Cardiac muscle cell (in vitro differentiated cells and primary cell): ENCODE measurements around the gene TMEM123. TPM values are rescaled to one million over a fixed set of nuclear protein-coding genes. Genes with fewer than 3 reads are reported as not detected.
"Not testable (repeated sequence)": the region's sequence is repeated elsewhere in the genome, so short reads cannot be mapped to it uniquely, and the experiment has no call there.

Source experiments
- DNase-seq, 2 donors: peaks; one replicate each; pipeline versions ENCODE4 v3.0.0 to v3.0.0-alpha.2; 2010 to 2017; ENCODE audit warnings: low read depth in 1 of 2, low spot score in 1 of 2
- H3K27ac ChIP-seq: fragments of 200-600 bp; sonication (generic); 2 replicates; pipeline ENCODE4 v1.5.1; 2016
- H3K27me3 ChIP-seq: fragments of 200-600 bp; sonication (generic); 2 replicates; pipeline ENCODE4 v1.6.0; 2016; ENCODE audit warnings: control low read depth
- H3K36me3 ChIP-seq: fragments of 200-600 bp; sonication (generic); 2 replicates; pipeline ENCODE4 v1.5.1; 2016; ENCODE audit warnings: control low read depth
- H3K4me1 ChIP-seq: fragments of 200-600 bp; sonication (generic); 2 replicates; pipeline ENCODE4 v1.8.1; 2017; ENCODE audit warnings: low read depth, mild to moderate bottlenecking, mixed run types
- H3K4me3 ChIP-seq: fragments of 200-600 bp; sonication (generic); 2 replicates; pipeline ENCODE4 v1.5.1; 2016; ENCODE audit warnings: mild to moderate bottlenecking
- H3K9me3 ChIP-seq: fragments of 200-600 bp; sonication (generic); 2 replicates; pipeline ENCODE4 v1.5.1; 2017; ENCODE audit warnings: low read depth, mild to moderate bottlenecking, control low read depth
- CTCF ChIP-seq: IDR thresholded peaks from 2 replicates; pipeline ENCODE4 v1.5.1; 2012; ENCODE audit warnings: low read depth, mild to moderate bottlenecking, low read length
- polyA plus RNA-seq: library from polyadenylated mRNA; unstranded; fragments of >200 nt; fragmentation: Nextera tagmentation; extraction: Ambion mirVana; gene quantifications from 2 replicates; pipeline ENCODE4 v1.2.1, GENCODE V29; 2016
- total RNA-seq: library from RNA; depleted of rRNA; stranded (reverse); fragments of >200 nt; gene quantifications from 2 replicates; pipeline ENCODE4 v1.2.3, GENCODE V29; 2016

The TMEM123 gene
- total and polyA plus RNA-seq, 2 experiments from 2014 or later, result 86.3 to 92.6 TPM

DNA sequence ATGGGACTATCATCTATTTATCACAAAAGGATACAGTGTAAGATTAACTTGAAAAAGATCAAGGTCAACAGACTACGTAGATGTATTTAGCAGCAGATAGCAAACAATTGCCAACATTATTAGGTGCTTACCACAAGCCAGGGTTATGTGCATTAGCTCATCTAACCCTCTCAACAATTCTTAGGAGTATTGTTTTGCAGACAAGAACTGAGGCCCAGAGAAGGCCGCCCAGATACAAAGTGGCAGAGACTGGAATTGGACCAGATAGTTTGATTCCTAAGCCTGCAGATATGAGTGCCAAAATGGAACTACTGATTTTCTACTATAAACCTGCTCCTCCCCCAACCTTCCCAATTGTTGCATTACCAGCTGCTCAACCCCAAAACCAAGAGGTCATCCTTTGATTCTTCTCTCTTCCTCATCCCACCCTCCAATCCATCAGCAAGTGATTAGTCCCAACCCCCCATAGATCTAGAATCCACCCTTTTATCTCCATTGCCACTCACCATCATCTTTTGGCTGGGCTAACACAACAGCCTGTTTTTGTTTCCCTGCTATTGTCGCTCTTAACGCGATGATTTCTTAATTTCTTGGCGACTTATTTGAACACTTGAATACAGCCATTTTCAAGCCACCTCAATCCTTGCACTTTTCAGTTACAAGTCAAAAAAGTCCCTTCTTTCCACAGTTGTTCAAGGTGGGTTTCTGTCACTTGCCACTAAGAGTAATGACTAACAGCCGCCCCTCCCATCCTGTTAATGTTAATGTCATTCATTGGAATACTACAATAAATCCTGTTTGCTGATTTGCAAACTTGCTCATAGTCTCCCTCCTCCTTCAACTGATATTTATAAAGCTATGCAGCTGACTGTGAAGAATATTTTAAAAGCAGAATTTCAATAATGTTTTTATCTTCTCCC is 2.7 kb downstream of the TMEM123 start:
- H3K4me3 ChIP-seq, result no peak overlapping the region
- no peak for DNase-seq
- H3K4me1 ChIP-seq, result peaks cover 3% of the 10 kb centered on the region

GRCh38 chr11:102448869-102449224 is 3.7 kb downstream of the TMEM123 start:
- H3K27ac ChIP-seq, result no peak overlapping the region
- no peaks in the 10 kb centered on the region for H3K9me3 ChIP-seq
- peaks cover 9% of the 10 kb centered on the region for H3K36me3 ChIP-seq
- no peak for DNase-seq
- no peak overlapping the region for H3K4me3 ChIP-seq
- peaks cover 3% of the 10 kb centered on the region for H3K4me1 ChIP-seq
- no peaks in the 10 kb centered on the region for H3K27me3 ChIP-seq
- TF ChIP-seq CTCF, result no peak

More for the DNA sequence above, 2.7 kb downstream of the TMEM123 start:
- Histone ChIP-seq H3K36me3 (peaks cover 9% of the 10 kb centered on the region), H3K9me3 (no peaks in the 10 kb centered on the region), H3K27me3 (no peaks in the 10 kb centered on the region), H3K27ac (no peak overlapping the region)
- no peak for TF ChIP-seq CTCF

GRCh38 chr11:102447941-102448868 is 4.4 kb downstream of the TMEM123 start:
- no peak overlapping the region for H3K4me3 ChIP-seq
- no peaks in the 10 kb centered on the region for H3K27me3 ChIP-seq
- TF ChIP-seq CTCF, result no peak
- no peak for DNase-seq
- peaks cover 3% of the 10 kb centered on the region for H3K4me1 ChIP-seq
- no peaks in the 10 kb centered on the region for H3K9me3 ChIP-seq
- H3K36me3 ChIP-seq, result peaks cover 9% of the 10 kb centered on the region
- no peak overlapping the region for H3K27ac ChIP-seq

- Histone ChIP-seq H3K36me3 (peaks cover 9% of the 10 kb centered on the region), H3K4me1 (peaks cover 3% of the 10 kb centered on the region), H3K27me3 (no peaks in the 10 kb centered on the region), H3K4me3 (no peak overlapping the region), H3K9me3 (no peaks in the 10 kb centered on the region), H3K27ac (no peak overlapping the region)
- no peak for TF ChIP-seq CTCF
- no peak for DNase-seq
Measured at GRCh38 chr11:102447193-102447592, 5.4 kb downstream of the TMEM123 start.

DNA sequence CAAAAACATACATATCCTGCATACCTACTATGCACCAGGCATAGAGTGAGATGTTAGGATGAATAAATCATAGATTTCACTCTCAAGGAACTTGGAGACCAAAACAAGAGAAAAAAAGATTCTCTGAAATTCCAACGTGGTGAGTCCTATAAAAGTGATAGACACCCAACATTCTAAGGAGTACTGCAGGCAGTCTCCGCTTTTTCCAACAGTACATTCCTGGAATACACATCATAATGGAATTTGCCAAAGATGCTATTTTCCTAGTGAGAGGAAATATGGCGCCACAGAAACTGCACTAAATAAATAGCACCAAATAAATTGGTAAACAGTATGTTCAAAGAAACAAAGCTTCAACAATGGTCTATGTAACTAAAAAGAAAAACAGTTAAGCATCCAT is 6.0 kb downstream of the TMEM123 start:
- no peak for TF ChIP-seq CTCF
- no peak overlapping the region for H3K27ac ChIP-seq

GRCh38 chr11:102444693-102445092 is 7.9 kb downstream of the TMEM123 start:
- not testable (repeated sequence) for H3K27me3 ChIP-seq, H3K36me3 ChIP-seq, DNase-seq, H3K27ac ChIP-seq, H3K4me3 ChIP-seq, H3K9me3 ChIP-seq, H3K4me1 ChIP-seq

More for the DNA sequence above, 6.0 kb downstream of the TMEM123 start:
- Histone ChIP-seq H3K36me3 (peaks cover 9% of the 10 kb centered on the region), H3K4me3 (no peak overlapping the region), H3K9me3 (no peaks in the 10 kb centered on the region), H3K4me1 (peaks cover 3% of the 10 kb centered on the region), H3K27me3 (no peaks in the 10 kb centered on the region)
- DNase-seq, result peak in 1 of 2 donors; percentile 70

- DNase-seq, H3K27ac ChIP-seq, H3K9me3 ChIP-seq: not testable (repeated sequence)
Measured at GRCh38 chr11:102444142-102444541, 8.4 kb downstream of the TMEM123 start.

DNA sequence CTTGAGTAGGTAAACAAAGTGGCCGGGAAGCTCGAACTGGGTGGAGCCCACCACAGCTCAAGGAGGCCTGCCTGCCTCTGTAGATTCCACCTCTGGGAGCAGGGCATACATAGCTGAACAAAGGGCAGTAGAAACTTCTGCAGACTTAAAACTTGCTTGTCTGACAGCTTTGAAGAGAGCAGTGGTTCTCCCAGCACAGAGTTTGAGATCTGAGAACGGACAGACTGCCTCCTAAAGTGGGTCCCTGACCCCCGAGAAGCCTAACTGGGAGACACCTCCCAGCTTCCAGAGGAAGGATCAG is 13.6 kb downstream of the TMEM123 start:
- not testable (repeated sequence) for H3K4me1 ChIP-seq, DNase-seq, H3K36me3 ChIP-seq, H3K27me3 ChIP-seq, H3K4me3 ChIP-seq, H3K9me3 ChIP-seq
- peak overlapping the region; percentile 15 for H3K27ac ChIP-seq

More at GRCh38 chr11:102444142-102444541, 8.4 kb downstream of the TMEM123 start:
- H3K4me3 ChIP-seq, H3K36me3 ChIP-seq, H3K27me3 ChIP-seq, H3K4me1 ChIP-seq: not testable (repeated sequence)
